IMR-90 (cell line): ENCODE results near the gene VEZT. TPM values are rescaled to one million over a fixed set of nuclear protein-coding genes. Genes with fewer than 3 reads are reported as not detected.

Source experiments
- ATAC-seq: fragments of 200-7000 bp; cut with Tn5 transposase; 2 replicates; pipeline ENCODE4 v1.9.1; 2020; ENCODE audit warnings: low read depth, mild to moderate bottlenecking, moderate library complexity
- BruUV-seq: library from RNA; stranded (reverse); fragments of 400-500 nt; replicated peaks from 2 replicates; lab custom pipeline; 2021; lab: Mats Ljungman, UMichigan
- CTCF ChIA-PET: fragments of 300-600 bp; formaldehyde crosslinking; extraction: SDS; loops from one replicate; lab custom pipeline; 2021; ENCODE audit warnings: antibody characterized with exemption; lab: Yijun Ruan, JAX
- POLR2A ChIA-PET: fragments of 300-600 bp; sonication (Branson Sonifier 250); formaldehyde crosslinking; loops from one replicate; lab custom pipeline; 2022; ENCODE audit warnings: antibody characterized with exemption; ENCODE audit not compliant: unreplicated experiment; lab: Charles Lee
- DNase-seq: peaks from one replicate; pipeline ENCODE4 v3.0.0; 2013
- H2AFZ ChIP-seq: replicated peaks from 2 replicates; pipeline ENCODE3; 2013; ENCODE audit warnings: low read length, mild to moderate bottlenecking; ENCODE audit not compliant: poor library complexity
- H2AK5ac ChIP-seq: 2 replicates; pipeline ENCODE4 v1.6.1; 2013; ENCODE audit warnings: low read depth, low read length, inconsistent platforms
- H2AK9ac ChIP-seq: replicated peaks from 2 replicates; pipeline ENCODE3; 2013; ENCODE audit warnings: mild to moderate bottlenecking, low read depth, low read length, moderate library complexity; ENCODE audit not compliant: poor library complexity
- H2BK120ac ChIP-seq: 2 replicates; pipeline ENCODE4 v1.6.1; 2013; ENCODE audit warnings: low read depth, low read length, inconsistent platforms
- H2BK15ac ChIP-seq: 3 replicates; pipeline ENCODE4 v1.6.1; 2013; ENCODE audit warnings: low read depth, low read length, inconsistent platforms
- H2BK20ac ChIP-seq: 2 replicates; pipeline ENCODE4 v1.6.1; 2013; ENCODE audit warnings: low read depth, mild to moderate bottlenecking, inconsistent platforms, low read length, moderate library complexity
- H2BK5ac ChIP-seq: 2 replicates; pipeline ENCODE4 v1.6.1; 2013; ENCODE audit warnings: mild to moderate bottlenecking, low read depth, low read length, inconsistent platforms; ENCODE audit not compliant: poor library complexity, severe bottlenecking
- H3K14ac ChIP-seq: replicated peaks from 2 replicates; pipeline ENCODE4 v1.6.1; 2013; ENCODE audit warnings: low read depth, low read length, inconsistent platforms
- H3K18ac ChIP-seq: 2 replicates; pipeline ENCODE4 v1.6.1; 2013; ENCODE audit warnings: low read depth, low read length, control low read depth
- H3K23ac ChIP-seq: 2 replicates; pipeline ENCODE4 v1.6.1; 2013; ENCODE audit warnings: low read depth, low read length, inconsistent platforms
- H3K27ac ChIP-seq: 2 replicates; pipeline ENCODE4 v1.5.1; 2013; ENCODE audit warnings: mild to moderate bottlenecking, control low read depth, low read length; ENCODE audit not compliant: insufficient read depth
- H3K27me3 ChIP-seq: 2 replicates; pipeline ENCODE4 v1.6.1; 2013; ENCODE audit warnings: low read length; ENCODE audit not compliant: control insufficient read depth, insufficient read depth
- H3K36me3 ChIP-seq: 2 replicates; pipeline ENCODE4 v1.6.1; 2013; ENCODE audit warnings: low read length, mixed read lengths; ENCODE audit not compliant: control insufficient read depth, insufficient read depth
- H3K4ac ChIP-seq: 2 replicates; pipeline ENCODE4 v1.6.1; 2013; ENCODE audit warnings: low read depth, low read length, inconsistent platforms
- H3K4me1 ChIP-seq: 2 replicates; pipeline ENCODE4 v1.6.1; 2013; ENCODE audit warnings: low read length, mixed read lengths; ENCODE audit not compliant: control insufficient read depth, insufficient read depth
- H3K4me2 ChIP-seq: 2 replicates; pipeline ENCODE4 v1.6.1; 2013; ENCODE audit warnings: low read depth, mild to moderate bottlenecking, control low read depth, low read length, moderate library complexity
- H3K4me3 ChIP-seq: 2 replicates; pipeline ENCODE4 v1.5.1; 2013; ENCODE audit warnings: low read depth, mild to moderate bottlenecking, control low read depth, low read length, moderate library complexity; ENCODE audit not compliant: insufficient read depth
- H3K56ac ChIP-seq: 2 replicates; pipeline ENCODE4 v1.6.1; 2013; ENCODE audit warnings: low read length, inconsistent platforms; ENCODE audit not compliant: insufficient read depth; ENCODE audit errors: extremely low read depth
- H3K79me1 ChIP-seq, 2 experiments: 2 replicates each; pipeline ENCODE4 v1.6.1; 2013; ENCODE audit warnings: low read length in 2 of 2, inconsistent platforms in 1 of 2, low read depth in 1 of 2
- H3K9ac ChIP-seq: 2 replicates; pipeline ENCODE4 v1.6.1; 2013; ENCODE audit warnings: low read depth, low read length, control low read depth
- H3K9me1 ChIP-seq: 2 replicates; pipeline ENCODE4 v1.6.1; 2013; ENCODE audit warnings: low read length, inconsistent platforms; ENCODE audit not compliant: insufficient read depth
- H3K9me3 ChIP-seq: 2 replicates; pipeline ENCODE4 v1.6.1; 2013; ENCODE audit warnings: low read length; ENCODE audit not compliant: control insufficient read depth, insufficient read depth
- H4K20me1 ChIP-seq: 2 replicates; pipeline ENCODE4 v1.6.1; 2013; ENCODE audit warnings: low read length, inconsistent platforms; ENCODE audit not compliant: insufficient read depth
- H4K5ac ChIP-seq: 2 replicates; pipeline ENCODE4 v1.6.1; 2013; ENCODE audit warnings: mild to moderate bottlenecking, low read depth, low read length, control low read depth
- H4K8ac ChIP-seq, 2 experiments: 2 replicates each; pipeline ENCODE4 v1.6.1; 2013; ENCODE audit warnings: low read depth in 2 of 2, low read length in 2 of 2, control low read depth in 1 of 2, inconsistent platforms in 1 of 2
- H4K91ac ChIP-seq: 2 replicates; pipeline ENCODE4 v1.6.1; 2013; ENCODE audit warnings: low read depth, low read length, inconsistent platforms; ENCODE audit not compliant: insufficient read depth
- CTCF ChIP-seq: conservative IDR thresholded peaks from 2 replicates; pipeline ENCODE4 v1.5.1; 2012; ENCODE audit warnings: mild to moderate bottlenecking, low read depth, low read length, improper control_type of control experiment
- WGBS, 2 experiments: methylation state at CpG; one replicate each; pipeline versions ENCODE4 v1.1.5 to v1.1.7; 2013; ENCODE audit warnings: missing lambda C conversion rate in 2 of 2; ENCODE audit not compliant: insufficient read length in 1 of 2; ENCODE audit errors: extremely low coverage in 2 of 2; 5-methylcytosine and 5-hydroxymethylcytosine counted together
- dilution Hi-C: fragments of 300-500 bp; cut with HindIII; formaldehyde crosslinking; loops from one replicate; pipeline ENCODE4 v1.14.3; 2018; ENCODE audit warnings: low sequenced_read_pairs; ENCODE audit not compliant: unreplicated experiment
- in situ Hi-C: fragments of 300-500 bp; cut with MboI; formaldehyde crosslinking; loops from 3 replicates; pipeline ENCODE4 v1.14.3; 2019; ENCODE audit warnings: low sequenced_read_pairs, inconsistent platforms, mixed read lengths
- intact Hi-C: fragments of 100-400 bp; cut with micrococcal nuclease; formaldehyde crosslinking; loops from 2 replicates; pipeline ENCODE4 v1.10.0; 2022
- polyA plus RNA-seq, 3 experiments: library from polyadenylated mRNA; depleted of rRNA; stranded (reverse); fragments of >200 nt; gene quantifications; 2 replicates each; pipeline ENCODE4 v1.2.3, GENCODE V29; 2012; ENCODE audit warnings: low replicate concordance in 1 of 3
- total RNA-seq: library from RNA; depleted of rRNA; stranded (reverse); fragments of >200 nt; gene quantifications from 2 replicates; pipeline ENCODE4 v1.2.3, GENCODE V29; 2012
- TF ChIP-seq, protein P1 (sequence below): fragments of 150-350 bp; IDR thresholded peaks from 2 replicates; pipeline ENCODE4 v1.6.1; 2017; ENCODE audit warnings: mild to moderate bottlenecking, antibody characterized with exemption, low read length, low read depth

The VEZT gene
- total and polyA plus RNA-seq, 2 of the 4 experiments (the other 2 are of a cell fraction): 54.5 to 90.2 TPM

- H3K4me2 ChIP-seq: no peak overlapping the region
- CTCF ChIA-PET: interaction anchor here (0.7 kb wide), 1 partner anchor 896 kb away, joined by 3 read pairs; no protein-coding TSS in a partner anchor
Measured at GRCh38 chr12:95227818-95228356, 10.3 kb downstream of the VEZT start.

More at GRCh38 chr12:95227818-95228356, 10.3 kb downstream of the VEZT start:
- H3K56ac ChIP-seq: no peak overlapping the region
- peaks cover 14% of the 10 kb centered on the region for H3K9me1 ChIP-seq
- H2BK120ac ChIP-seq: no peak overlapping the region
- peaks cover 22% of the 10 kb centered on the region; the same call in 1 of the 2 replicates for H4K20me1 ChIP-seq
- no peak overlapping the region for H3K18ac ChIP-seq
- no peak overlapping the region for H2AFZ ChIP-seq
- no peak overlapping the region for H2AK5ac ChIP-seq
- H3K36me3 ChIP-seq: peaks cover 7% of the 10 kb centered on the region
- no peak overlapping the region for H3K23ac ChIP-seq
- H4K91ac ChIP-seq: no peak overlapping the region
- WGBS, 2 experiments: no CpG with 5 or more reads among the region's 3 CpGs
- no peaks in the 10 kb centered on the region for H3K27me3 ChIP-seq
- H3K4me1 ChIP-seq: peaks cover 14% of the 10 kb centered on the region
- intact Hi-C loops (no loop called here), in situ Hi-C loops (no loop called here), dilution Hi-C loops (no loop called here)
- H3K4me3 ChIP-seq: no peak overlapping the region
- POLR2A ChIA-PET: no interaction called here
- H4K8ac ChIP-seq: no peak overlapping the region
- no peak overlapping the region for H3K4ac ChIP-seq
- no peak for TF ChIP-seq CTCF
- TF ChIP-seq, protein P1, sequence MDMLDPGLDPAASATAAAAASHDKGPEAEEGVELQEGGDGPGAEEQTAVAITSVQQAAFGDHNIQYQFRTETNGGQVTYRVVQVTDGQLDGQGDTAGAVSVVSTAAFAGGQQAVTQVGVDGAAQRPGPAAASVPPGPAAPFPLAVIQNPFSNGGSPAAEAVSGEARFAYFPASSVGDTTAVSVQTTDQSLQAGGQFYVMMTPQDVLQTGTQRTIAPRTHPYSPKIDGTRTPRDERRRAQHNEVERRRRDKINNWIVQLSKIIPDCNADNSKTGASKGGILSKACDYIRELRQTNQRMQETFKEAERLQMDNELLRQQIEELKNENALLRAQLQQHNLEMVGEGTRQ: no peak
- H4K5ac ChIP-seq: no peak overlapping the region
- H2AK9ac ChIP-seq: no peak overlapping the region
- H3K14ac ChIP-seq: no peak overlapping the region
- BruUV-seq: no TSS peak
- H2BK20ac ChIP-seq: no peak overlapping the region
- no peak overlapping the region for H3K27ac ChIP-seq
- H2BK15ac ChIP-seq: no peak overlapping the region
- no peaks in the 10 kb centered on the region for H3K9me3 ChIP-seq
- no peak overlapping the region for H2BK5ac ChIP-seq
- no peak for ATAC-seq
- peaks cover 14 to 56% of the 10 kb centered on the region in 2 experiments; a peak in 3 of 4 replicates for H3K79me1 ChIP-seq
- no peak for DNase-seq
- no peak overlapping the region for H3K9ac ChIP-seq
